DND-41 (cell line): ENCODE data around the gene ARHGEF35.
"Not testable (repeated sequence)": the region's sequence is repeated elsewhere in the genome, so short reads cannot be mapped to it uniquely, and the experiment has no call there.

ENCODE experiments used
- ATAC-seq: fragments of 200-7000 bp; cut with Tn5 transposase; 3 replicates; pipeline ENCODE4 v1.9.1; 2021; ENCODE audit warnings: low read depth; ENCODE audit not compliant: insufficient read depth
- DNase-seq: peaks from one replicate; pipeline ENCODE4 v3.0.0-alpha.2; 2020
- H2AFZ ChIP-seq: 2 replicates; pipeline ENCODE4 v1.6.0; 2012; ENCODE audit warnings: low read depth, low read length
- H3K27ac ChIP-seq: 2 replicates; pipeline ENCODE4 v1.5.1; 2012; ENCODE audit warnings: low read length, inconsistent platforms
- H3K27me3 ChIP-seq: fragments of 200-600 bp; sonication (generic); 2 replicates; pipeline ENCODE4 v1.6.0; 2012; ENCODE audit warnings: low read length, mild to moderate bottlenecking, inconsistent platforms; ENCODE audit not compliant: insufficient read depth, poor library complexity
- H3K36me3 ChIP-seq: 2 replicates; pipeline ENCODE4 v1.5.1; 2012; ENCODE audit warnings: low read length, inconsistent platforms; ENCODE audit not compliant: insufficient read depth
- H3K4me1 ChIP-seq: 2 replicates; pipeline ENCODE4 v1.5.1; 2012; ENCODE audit warnings: mild to moderate bottlenecking, low read length; ENCODE audit not compliant: insufficient read depth
- H3K4me2 ChIP-seq: 2 replicates; pipeline ENCODE4 v1.6.0; 2012; ENCODE audit warnings: mild to moderate bottlenecking, moderate library complexity, low read length, inconsistent platforms; ENCODE audit not compliant: insufficient read depth
- H3K4me3 ChIP-seq, 2 experiments: fragments of 200-600 bp in 1 of 2; shearing (Covaris generic) in 1 of 2; 2 replicates each; pipeline ENCODE4 v1.5.1; 2012 to 2016; ENCODE audit warnings: inconsistent platforms in 2 of 2, low read length in 2 of 2, mild to moderate bottlenecking in 2 of 2, low read depth in 1 of 2, moderate library complexity in 1 of 2
- H3K79me2 ChIP-seq: 2 replicates; pipeline ENCODE4 v1.6.0; 2012; ENCODE audit warnings: low read length, inconsistent platforms; ENCODE audit not compliant: insufficient read depth
- H3K9ac ChIP-seq: 2 replicates; pipeline ENCODE4 v1.6.0; 2012; ENCODE audit warnings: low read depth, mild to moderate bottlenecking, inconsistent platforms, low read length, moderate library complexity
- H3K9me3 ChIP-seq: 2 replicates; pipeline ENCODE4 v1.5.1; 2012; ENCODE audit warnings: low read length, moderate library complexity, mild to moderate bottlenecking, inconsistent platforms; ENCODE audit not compliant: insufficient read depth, severe bottlenecking
- H4K20me1 ChIP-seq: 2 replicates; pipeline ENCODE4 v1.6.0; 2012; ENCODE audit warnings: low read length; ENCODE audit not compliant: insufficient read depth

The ARHGEF35 gene

GRCh38 chr7:144194453-144194852 lies 1.2 kb downstream of the ARHGEF35 start:
- not testable (repeated sequence) for H3K27me3 ChIP-seq, H3K36me3 ChIP-seq, H3K4me1 ChIP-seq, H4K20me1 ChIP-seq, H3K79me2 ChIP-seq, H2AFZ ChIP-seq, H3K27ac ChIP-seq, DNase-seq, H3K4me2 ChIP-seq, H3K9ac ChIP-seq, ATAC-seq, H3K4me3 ChIP-seq, H3K9me3 ChIP-seq

- not testable (repeated sequence) for H4K20me1 ChIP-seq, H3K4me3 ChIP-seq, H3K9ac ChIP-seq, H3K27ac ChIP-seq, H3K9me3 ChIP-seq, H3K27me3 ChIP-seq, H3K4me1 ChIP-seq, H3K36me3 ChIP-seq, ATAC-seq, H3K4me2 ChIP-seq, DNase-seq, H2AFZ ChIP-seq, H3K79me2 ChIP-seq
Observed at GRCh38 chr7:144193782-144194181, 1.9 kb downstream of the ARHGEF35 start.

- H3K36me3 ChIP-seq, H3K9me3 ChIP-seq, H3K9ac ChIP-seq, H3K27ac ChIP-seq, H4K20me1 ChIP-seq, H3K4me2 ChIP-seq, H2AFZ ChIP-seq, H3K4me3 ChIP-seq, DNase-seq, ATAC-seq, H3K27me3 ChIP-seq, H3K79me2 ChIP-seq, H3K4me1 ChIP-seq: not testable (repeated sequence)
Observed at GRCh38 chr7:144188578-144189171, 7.0 kb downstream of the ARHGEF35 start.

- not testable (repeated sequence) for H3K9ac ChIP-seq, H2AFZ ChIP-seq, H3K27me3 ChIP-seq, ATAC-seq, H3K36me3 ChIP-seq, H3K4me1 ChIP-seq, H3K9me3 ChIP-seq, H4K20me1 ChIP-seq, H3K4me2 ChIP-seq, H3K4me3 ChIP-seq, DNase-seq, H3K27ac ChIP-seq, H3K79me2 ChIP-seq
Observed at GRCh38 chr7:144187848-144188247, 7.8 kb downstream of the ARHGEF35 start.

GRCh38 chr7:144183166-144183565 lies 12.5 kb downstream of the ARHGEF35 start, which contains the start of gene CTAGE4:
Gene CTAGE4, plus strand, starts transcription at chr7:144183466. Its CDS starts 38 bp downstream, at chr7:144183504.
- H3K4me3 ChIP-seq, ATAC-seq: not testable (repeated sequence)

GRCh38 chr7:144179165-144179479 lies 16.5 kb downstream of the ARHGEF35 start:
- H2AFZ ChIP-seq, H3K36me3 ChIP-seq, H3K79me2 ChIP-seq, H3K27me3 ChIP-seq, H4K20me1 ChIP-seq, DNase-seq, H3K27ac ChIP-seq, H3K9me3 ChIP-seq, H3K4me1 ChIP-seq, H3K4me2 ChIP-seq, H3K4me3 ChIP-seq, ATAC-seq, H3K9ac ChIP-seq: not testable (repeated sequence)

More at GRCh38 chr7:144183166-144183565, 12.5 kb downstream of the ARHGEF35 start, which contains the start of gene CTAGE4:
- H3K4me1 ChIP-seq, H3K36me3 ChIP-seq, H3K27me3 ChIP-seq, H3K9me3 ChIP-seq, H3K4me2 ChIP-seq, DNase-seq, H2AFZ ChIP-seq, H3K9ac ChIP-seq, H4K20me1 ChIP-seq, H3K79me2 ChIP-seq, H3K27ac ChIP-seq: not testable (repeated sequence)
